A549 (cell line): ENCODE data around the gene CHAF1B. TPM values are rescaled to one million over a fixed set of nuclear protein-coding genes. Genes with fewer than 3 reads are reported as not detected.

Experiments
- ATAC-seq, 2 experiments: fragments of 200-7000 bp in 1 of 2; fragments of >200 bp in 1 of 2; cut with Nextera tagmentation in 1 of 2; cut with Tn5 transposase in 1 of 2; 3 replicates each; pipeline versions ENCODE4 v1.8.0 to v1.9.1; 2018 to 2020; ENCODE audit warnings: mild to moderate bottlenecking in 1 of 2, moderate library complexity in 1 of 2
- CTCF ChIA-PET: fragments of 300-600 bp; sonication (Branson Sonifier 250); formaldehyde crosslinking; extraction: SDS; loops from one replicate; lab custom pipeline; 2021; ENCODE audit warnings: antibody characterized with exemption, inconsistent platforms; lab: Yijun Ruan, JAX
- POLR2A ChIA-PET: fragments of 350-600 bp; formaldehyde crosslinking; extraction: SDS; loops from one replicate; lab custom pipeline; 2021; ENCODE audit warnings: antibody characterized with exemption, inconsistent platforms; lab: Yijun Ruan, JAX
- DNase-seq, 2 experiments: peaks; one replicate each; pipeline versions ENCODE4 v3.0.0 to v3.0.0-alpha.2; 2011 to 2016; ENCODE audit warnings: low read depth in 1 of 2, low spot score in 1 of 2
- FAIRE-seq: peaks from 2 replicates; lab custom pipeline; 2011; peaks lifted over from hg19 to GRCh38; lab: Jason Lieb, UNC
- H3K27ac ChIP-seq, 2 experiments: fragments of >200 bp; sonication (Bioruptor Twin); formaldehyde crosslinking; 3 replicates each; pipeline ENCODE4 v1.5.1; 2016 to 2017
- H3K4me1 ChIP-seq: fragments of >200 bp; sonication (Bioruptor Twin); formaldehyde crosslinking; 3 replicates; pipeline ENCODE4 v1.6.1; 2016
- H3K4me2 ChIP-seq: fragments of >200 bp; sonication (Bioruptor Twin); formaldehyde crosslinking; 3 replicates; pipeline ENCODE4 v1.6.1; 2016
- H3K4me3 ChIP-seq: fragments of >200 bp; sonication (Bioruptor Twin); formaldehyde crosslinking; 3 replicates; pipeline ENCODE4 v1.5.1; 2016
- H3K9me3 ChIP-seq: fragments of >200 bp; sonication (Bioruptor Twin); formaldehyde crosslinking; 3 replicates; pipeline ENCODE4 v1.6.1; 2016
- BCL3 ChIP-seq: fragments of >200 bp; sonication (Bioruptor Twin); formaldehyde crosslinking; IDR thresholded peaks from 3 replicates; pipeline ENCODE4 v1.6.1; 2016
- CEBPB ChIP-seq, 2 experiments: fragments of >200 bp in 1 of 2; sonication (Bioruptor Twin) in 1 of 2; formaldehyde crosslinking in 1 of 2; IDR thresholded peaks; 2 replicates each; pipeline ENCODE4 v1.6.1; 2012 to 2016
- CHD4 ChIP-seq: fragments of 200-600 bp; sonication (generic); IDR thresholded peaks from 2 replicates; pipeline ENCODE4 v1.6.1; 2016; ENCODE audit warnings: antibody characterized with exemption, mild to moderate bottlenecking, borderline replicate concordance
- CTCF ChIP-seq: fragments of >200 bp; sonication (Bioruptor Twin); formaldehyde crosslinking; IDR thresholded peaks from 3 replicates; pipeline ENCODE4 v1.5.1; 2016
- EHMT2 ChIP-seq: fragments of 200-600 bp; sonication (generic); IDR thresholded peaks from 2 replicates; pipeline ENCODE4 v1.6.1; 2016; ENCODE audit warnings: antibody characterized with exemption, low read depth, mild to moderate bottlenecking, moderate library complexity
- ELK1 ChIP-seq: fragments of 150-350 bp; IDR thresholded peaks from 2 replicates; pipeline ENCODE4 v1.6.1; 2014; ENCODE audit warnings: low read depth, mild to moderate bottlenecking, low read length
- EP300 ChIP-seq, 2 experiments: fragments of >200 bp; sonication (Bioruptor Twin); formaldehyde crosslinking; IDR thresholded peaks; 2 replicates in 1 of 2; 3 replicates in 1 of 2; pipeline ENCODE4 v1.6.1; 2016 to 2017
- ESRRA ChIP-seq: fragments of 150-350 bp; IDR thresholded peaks from 2 replicates; pipeline ENCODE4 v1.6.1; 2014; ENCODE audit warnings: mild to moderate bottlenecking, low read length, borderline replicate concordance
- FOSB ChIP-seq: fragments of 250-450 bp; sonication (Bioruptor Pico); IDR thresholded peaks from 2 replicates; pipeline ENCODE4 v1.5.0; 2020; ENCODE audit warnings: mild to moderate bottlenecking, moderate library complexity
- FOSL2 ChIP-seq, 2 experiments: fragments of 450-650 bp in 1 of 2; fragments of >200 bp in 1 of 2; sonication (Bioruptor Twin) in 1 of 2; formaldehyde crosslinking; IDR thresholded peaks; 2 replicates each; pipeline versions ENCODE4 v1.5.0 to v1.6.1; 2016 to 2020; ENCODE audit warnings: mild to moderate bottlenecking in 1 of 2, moderate library complexity in 1 of 2
- GATA3 ChIP-seq: IDR thresholded peaks from 2 replicates; pipeline ENCODE4 v1.6.1; 2012; ENCODE audit warnings: borderline replicate concordance
- HES2 ChIP-seq: fragments of >200 bp; sonication (Bioruptor Twin); formaldehyde crosslinking; IDR thresholded peaks from 2 replicates; pipeline ENCODE4 v1.6.1; 2016
- HEYL ChIP-seq: fragments of 250-450 bp; sonication (Bioruptor Pico); IDR thresholded peaks from 2 replicates; pipeline ENCODE4 v1.8.0; 2021; ENCODE audit warnings: mild to moderate bottlenecking, moderate library complexity
- HMGXB4 ChIP-seq: fragments of 250-450 bp; sonication (Bioruptor Pico); IDR thresholded peaks from 2 replicates; pipeline ENCODE4 v1.5.0; 2021; ENCODE audit warnings: mild to moderate bottlenecking, moderate library complexity, borderline replicate concordance
- HOXB13 ChIP-seq: fragments of 250-450 bp; sonication (Bioruptor Pico); IDR thresholded peaks from 2 replicates; pipeline ENCODE4 v1.5.0; 2020; ENCODE audit warnings: low read depth, mild to moderate bottlenecking, moderate library complexity
- KDM5A ChIP-seq: fragments of 200-600 bp; sonication (generic); IDR thresholded peaks from 2 replicates; pipeline ENCODE4 v1.6.1; 2016; ENCODE audit warnings: antibody characterized with exemption, mild to moderate bottlenecking
- MAFK ChIP-seq: fragments of 450-650 bp; IDR thresholded peaks from 2 replicates; pipeline ENCODE4 v1.6.1; 2014; ENCODE audit not compliant: partially characterized antibody
- PHF8 ChIP-seq: fragments of 200-600 bp; sonication (generic); IDR thresholded peaks from 2 replicates; pipeline ENCODE4 v1.6.1; 2016; ENCODE audit warnings: low read depth, mild to moderate bottlenecking, antibody characterized with exemption, moderate library complexity, borderline replicate concordance
- POLR2A ChIP-seq: IDR thresholded peaks from 2 replicates; pipeline ENCODE4 v1.6.1; 2012; ENCODE audit warnings: mild to moderate bottlenecking, low read length
- POLR2AphosphoS2 ChIP-seq: conservative IDR thresholded peaks from 2 replicates; pipeline ENCODE4 v1.6.1; 2012; ENCODE audit warnings: low read length, improper control_type of control experiment, inconsistent platforms
- RAD21 ChIP-seq, 2 experiments: fragments of >200 bp in 1 of 2; sonication (Bioruptor Twin) in 1 of 2; formaldehyde crosslinking in 1 of 2; IDR thresholded peaks in 1 of 2; conservative IDR thresholded peaks in 1 of 2; 2 replicates in 1 of 2; 3 replicates in 1 of 2; pipeline ENCODE4 v1.6.1; 2012 to 2018; ENCODE audit warnings: inconsistent platforms in 1 of 2
- RCOR1 ChIP-seq: fragments of 150-350 bp; IDR thresholded peaks from 2 replicates; pipeline ENCODE4 v1.6.1; 2014; ENCODE audit warnings: antibody characterized with exemption, low read length, low read depth
- SREBF2 ChIP-seq: fragments of 450-650 bp; IDR thresholded peaks from 2 replicates; pipeline ENCODE4 v1.6.1; 2014; ENCODE audit warnings: mild to moderate bottlenecking, moderate library complexity
- TP53 ChIP-seq: fragments of 250-450 bp; sonication (Bioruptor Pico); IDR thresholded peaks from 2 replicates; pipeline ENCODE4 v1.5.0; 2021; ENCODE audit warnings: mild to moderate bottlenecking, moderate library complexity
- ZFP36 ChIP-seq: fragments of 450-650 bp; IDR thresholded peaks from 2 replicates; pipeline ENCODE4 v1.6.1; 2014; ENCODE audit warnings: borderline replicate concordance; ENCODE audit not compliant: partially characterized antibody
- ZNF302 ChIP-seq: fragments of 250-450 bp; sonication (Bioruptor Pico); IDR thresholded peaks from 2 replicates; pipeline ENCODE4 v1.9.0; 2021; ENCODE audit warnings: inconsistent platforms, mild to moderate bottlenecking, moderate library complexity
- WGBS: methylation state at CpG from one replicate; pipeline ENCODE4 v1.1.6; 2017; ENCODE audit errors: missing lambda C conversion rate; 5-methylcytosine and 5-hydroxymethylcytosine counted together
- polyA plus RNA-seq, 4 experiments: library from polyadenylated mRNA; depleted of rRNA in 3 of 4; stranded (reverse); fragments of >200 nt; fragmentation: RNase III in 1 of 4; extraction: RNeasy Plus Mini Kit Qiagen cat#74134 plus additional on column Dnase treatment in 1 of 4; gene quantifications; 2 replicates in 3 of 4; 3 replicates in 1 of 4; pipeline ENCODE4 v1.2.3, GENCODE V29; 2011 to 2017

The CHAF1B gene
- polyA plus RNA-seq, 2 of the 4 experiments (the other 2 are of a cell fraction), result 13.3 to 16.9 TPM

- no peaks in the 10 kb centered on the region for H3K9me3 ChIP-seq
- H3K4me2 ChIP-seq, result peak overlapping the region; percentile 75
- DNase-seq, result no peak
- peak overlapping the region; percentile 81; the same call in 2 of the 3 replicates for H3K4me3 ChIP-seq
- H3K27ac ChIP-seq, result peak overlapping the region in 1 of 2 experiments; percentile 94; a peak in 1 of 6 replicates
- CTCF ChIA-PET, result interaction anchor here (0.6 to 0.9 kb wide), 2 partner anchors 55 to 592 kb away, joined by 3 to 5 read pairs; no protein-coding TSS in a partner anchor
- WGBS, result 33% methylated on average over 8 of the region's 8 CpGs
- ATAC-seq, result peak; percentile 26 to 48; a peak in 4 of 6 replicates
- TF ChIP-seq CHD4 (no peak), ZNF302 (CRISPR knock-in tag) (no peak), EP300 (IDR thresholded peaks at IDR 0.05) (no peak), HOXB13 (no peak), FOSB (CRISPR knock-in tag) (no peak), CEBPB (IDR thresholded peaks at IDR 0.05) (no peak), ESRRA (no peak), POLR2AphosphoS2 (no peak), HEYL (no peak), FOSL2 (IDR thresholded peaks at IDR 0.05) (no peak), FOSL2 (CRISPR knock-in tag; IDR thresholded peaks at IDR 0.05) (no peak), RAD21 (conservative IDR thresholded peaks at IDR 0.05 in 1 of 2, IDR thresholded peaks at IDR 0.05 in 1 of 2) (no peak), EHMT2 (no peak), SREBF2 (no peak), RCOR1 (no peak)
- TF ChIP-seq, all 56 proteins: peak for 0
- no peak for FAIRE-seq
- POLR2A ChIA-PET, result no interaction called here
- H3K4me1 ChIP-seq, result peaks cover 12% of the 10 kb centered on the region; the same call in 2 of the 3 replicates
These were observed 333 bp upstream of the CHAF1B start for GRCh38 chr21:36384885-36385232.

GRCh38 chr21:36386031-36386642, 945 bp downstream of the CHAF1B start:
- CTCF ChIA-PET, result interaction anchor here (0.9 to 1.4 kb wide), 2 partner anchors 244 to 591 kb away, joined by 3 read pairs; no protein-coding TSS in a partner anchor
- POLR2A ChIA-PET, result interaction anchor here (1.1 kb wide), 1 partner anchor 66 kb away, joined by 3 read pairs; the partner anchor contains the start of gene MORC3
- 58% methylated on average over 19 of the region's 21 CpGs for WGBS
- DNase-seq (no peak), FAIRE-seq (no peak), ATAC-seq (peak; percentile 11 to 14; a peak in 3 of 6 replicates)
- H3K4me2 ChIP-seq, result peak overlapping the region; percentile 75
- H3K4me3 ChIP-seq, result peak overlapping the region; percentile 81
- H3K9me3 ChIP-seq, result no peaks in the 10 kb centered on the region
- peak overlapping the region; percentile 75 to 94; a peak in 5 of 6 replicates for H3K27ac ChIP-seq
- H3K4me1 ChIP-seq, result peaks cover 12% of the 10 kb centered on the region; the same call in 2 of the 3 replicates
- TF ChIP-seq KDM5A, result no peak
- TF ChIP-seq EP300 (IDR thresholded peaks at IDR 0.05), result no peak
- TF ChIP-seq, all 56 proteins: peak for 0

- TF ChIP-seq HMGXB4 (CRISPR knock-in tag) (no peak), BCL3 (no peak), POLR2A (no peak), HES2 (no peak), TP53 (no peak), POLR2AphosphoS2 (no peak), ZFP36 (no peak), ELK1 (no peak), MAFK (no peak), PHF8 (no peak), GATA3 (no peak), HOXB13 (no peak), FOSB (CRISPR knock-in tag) (no peak), CTCF (no peak)
- Histone ChIP-seq H3K27ac (no peak overlapping the region), H3K4me3 (no peak overlapping the region), H3K9me3 (no peaks in the 10 kb centered on the region), H3K4me1 (no peaks in the 10 kb centered on the region), H3K4me2 (no peak overlapping the region)
- WGBS, result 98% methylated on average over 6 of the region's 6 CpGs
- ChIA-PET POLR2A (no interaction called here), CTCF (interaction anchor here (1.1 to 1.5 kb wide), 2 partner anchors 246 to 252 kb away, joined by 4 read pairs; no protein-coding TSS in a partner anchor)
- FAIRE-seq (no peak), ATAC-seq (no peak), DNase-seq (no peak)
These were observed 2.9 kb downstream of the CHAF1B start for GRCh38 chr21:36388096-36388495.
